Islet precursor cell (in vitro differentiated cells): ENCODE data around the gene KCNT1.

ENCODE experiments used
- DNase-seq: peaks from one replicate; pipeline ENCODE4 v3.0.0-alpha.2; 2018

KCNT1 gene

GRCh38 chr9:135804581-135805421 lies 102.8 kb downstream of the KCNT1 start:
- DNase-seq: no peak

- DNase-seq: no peak
These were observed 103.5 kb downstream of the KCNT1 start for GRCh38 chr9:135805422-135806022.

DNA sequence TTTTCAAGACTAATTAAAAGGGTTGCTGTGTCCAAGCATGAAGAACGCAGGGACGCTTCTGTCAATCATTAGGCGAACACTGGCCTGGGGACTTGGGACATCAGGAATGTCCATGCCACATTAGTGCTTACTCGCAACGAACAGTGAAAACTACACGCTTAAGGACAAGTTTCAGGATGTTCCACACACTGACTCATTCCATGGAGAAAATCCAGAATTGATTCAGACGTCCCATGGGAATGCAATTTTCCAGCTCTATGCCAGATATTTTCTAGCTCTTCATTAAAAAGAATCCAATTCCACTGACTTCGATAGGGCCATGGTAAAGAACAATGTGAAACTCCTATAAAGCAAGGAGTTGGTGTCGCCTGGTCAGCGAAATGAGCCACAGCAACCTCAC lies 107.2 kb downstream of the KCNT1 start:
- no peak for DNase-seq

DNA sequence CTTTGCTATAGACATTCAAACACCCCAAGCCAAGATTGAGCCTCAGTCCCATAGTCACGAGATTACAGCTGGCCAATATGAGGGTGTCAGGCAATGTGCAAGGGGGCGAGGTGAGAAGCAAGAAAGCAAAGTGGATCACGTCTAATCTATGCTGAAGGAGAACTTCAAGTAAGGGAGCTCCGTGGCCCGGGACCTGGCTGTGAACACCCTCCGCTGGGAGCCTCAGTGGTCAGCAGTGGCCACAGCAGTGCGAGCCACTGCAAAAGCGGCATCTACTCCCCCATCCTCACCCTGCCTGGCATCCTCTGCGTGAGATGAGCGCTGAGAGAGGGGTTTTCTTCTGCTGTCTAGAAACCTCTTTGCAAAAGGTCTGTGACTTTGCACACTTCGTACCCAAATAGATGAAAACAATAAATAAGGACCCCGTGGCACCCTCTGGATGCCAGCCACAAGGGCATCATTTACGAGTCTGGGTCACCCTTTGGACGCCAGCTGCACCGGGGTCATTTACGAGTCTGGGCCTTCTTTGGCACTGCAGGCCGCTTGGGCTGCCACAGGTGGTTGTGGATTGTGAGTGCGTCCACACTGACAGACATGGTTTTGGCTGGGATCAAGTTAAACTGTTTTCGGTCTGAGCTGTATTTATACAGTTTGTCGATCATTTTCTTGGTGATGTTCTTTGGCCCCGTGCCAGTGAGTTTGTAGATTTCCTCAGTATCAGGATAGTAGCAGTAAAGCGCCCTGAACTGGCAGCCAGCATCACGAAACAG lies 109.0 kb downstream of the KCNT1 start:
- no peak for DNase-seq

- no peak for DNase-seq
These were observed 109.8 kb downstream of the KCNT1 start for GRCh38 chr9:135811801-135812200.

GRCh38 chr9:135812961-135813360 lies 111.0 kb downstream of the KCNT1 start:
- no peak for DNase-seq

- peak; percentile 45 for DNase-seq
These were observed 111.8 kb downstream of the KCNT1 start for GRCh38 chr9:135813671-135814290.

GRCh38 chr9:135814421-135815095 lies 112.6 kb downstream of the KCNT1 start:
- no peak for DNase-seq

- no peak for DNase-seq
These were observed 113.4 kb downstream of the KCNT1 start for GRCh38 chr9:135815413-135815812.

DNA sequence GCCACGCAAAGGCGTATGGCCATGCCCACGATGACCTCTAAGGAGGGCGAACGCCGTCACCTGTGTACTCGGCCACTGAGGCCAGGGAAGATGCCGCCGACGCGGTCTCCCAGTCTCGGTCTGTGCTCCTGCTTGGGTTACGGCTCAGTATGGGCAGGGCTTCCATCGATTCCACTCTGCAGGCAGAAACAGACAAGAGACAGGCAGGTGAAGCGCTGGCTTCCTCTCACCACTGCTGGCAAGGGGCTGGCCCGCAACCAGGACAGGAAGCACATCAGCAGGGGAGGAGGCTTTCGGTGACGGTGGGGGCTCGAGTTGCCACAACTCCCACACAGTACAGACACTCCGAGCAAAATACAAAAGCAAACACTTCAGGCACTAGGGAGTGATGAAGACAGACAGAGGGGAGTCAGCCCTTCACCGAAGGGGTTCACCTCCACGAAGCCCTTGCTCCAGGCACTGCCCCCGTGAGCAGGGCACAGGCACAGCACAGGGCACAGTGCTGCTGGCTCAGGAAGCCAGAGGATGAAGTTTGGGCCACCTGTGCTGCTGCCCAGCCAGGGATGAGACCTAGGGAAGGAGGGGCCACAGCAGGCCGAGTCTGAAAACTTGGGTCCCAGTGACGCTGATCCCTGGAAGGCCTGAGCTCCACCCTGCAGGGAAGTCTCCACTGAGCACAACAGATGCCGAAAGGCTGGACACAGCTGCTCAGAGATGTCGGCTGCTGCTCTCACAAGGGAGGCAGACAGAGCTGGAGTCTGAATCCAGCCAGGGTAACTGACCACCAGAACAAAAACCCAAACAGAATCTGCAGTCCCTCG lies 114.1 kb downstream of the KCNT1 start:
- DNase-seq: no peak

DNA sequence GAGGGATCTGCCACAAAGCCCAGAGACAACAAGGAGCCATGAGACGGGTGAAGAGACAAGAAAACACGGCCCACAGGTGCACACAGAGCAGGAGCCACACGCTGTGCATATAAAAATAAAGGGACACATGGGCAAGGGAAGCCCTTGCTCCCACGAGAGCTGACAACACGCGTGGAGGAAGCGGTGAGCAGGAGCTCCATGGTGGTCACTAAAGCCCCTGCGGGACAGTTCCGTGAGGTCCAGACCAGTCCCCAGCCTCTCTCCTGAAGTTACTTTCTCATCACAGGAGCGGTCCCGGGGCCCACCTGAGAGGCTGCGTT lies 114.6 kb downstream of the KCNT1 start:
- peak; percentile 47 for DNase-seq

- no peak for DNase-seq
These were observed 116.1 kb downstream of the KCNT1 start for GRCh38 chr9:135817951-135818717.

DNA sequence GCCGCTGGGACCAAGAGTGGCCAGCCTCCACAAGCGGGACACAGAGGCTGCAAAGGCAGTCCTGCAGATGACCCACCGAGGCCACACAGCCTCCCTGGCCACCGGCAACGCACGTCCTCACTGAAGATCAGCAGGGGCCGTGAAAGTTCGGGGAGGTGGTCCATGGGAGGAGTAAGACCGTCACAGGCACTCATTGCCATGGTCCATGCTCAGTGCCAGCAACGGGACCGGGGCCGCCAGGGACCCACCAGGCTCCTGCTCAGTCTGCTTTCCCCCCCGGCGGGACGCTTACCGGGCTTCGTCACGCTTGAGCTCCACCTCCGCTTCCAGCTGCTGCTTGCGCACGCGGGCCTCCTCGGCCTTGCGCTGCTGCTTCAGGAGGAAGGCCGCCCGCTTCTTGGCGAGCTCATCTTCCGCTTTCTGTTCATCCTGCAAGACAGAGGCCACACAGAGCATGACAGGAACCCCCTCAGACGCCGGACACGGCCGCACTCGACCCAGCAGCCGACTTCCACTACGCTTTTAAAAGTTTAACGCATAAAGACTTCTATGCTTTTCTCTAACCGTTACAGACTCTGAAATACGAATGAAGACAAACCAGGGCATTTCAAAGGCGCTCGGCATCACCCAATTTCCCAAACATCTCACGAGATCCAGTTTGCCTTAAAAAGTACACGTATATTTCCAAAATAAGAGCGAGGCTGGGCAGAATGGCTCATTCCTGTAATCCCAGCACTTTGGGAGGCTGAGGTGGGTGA lies 116.9 kb downstream of the KCNT1 start:
- DNase-seq: peak; percentile 44

DNA sequence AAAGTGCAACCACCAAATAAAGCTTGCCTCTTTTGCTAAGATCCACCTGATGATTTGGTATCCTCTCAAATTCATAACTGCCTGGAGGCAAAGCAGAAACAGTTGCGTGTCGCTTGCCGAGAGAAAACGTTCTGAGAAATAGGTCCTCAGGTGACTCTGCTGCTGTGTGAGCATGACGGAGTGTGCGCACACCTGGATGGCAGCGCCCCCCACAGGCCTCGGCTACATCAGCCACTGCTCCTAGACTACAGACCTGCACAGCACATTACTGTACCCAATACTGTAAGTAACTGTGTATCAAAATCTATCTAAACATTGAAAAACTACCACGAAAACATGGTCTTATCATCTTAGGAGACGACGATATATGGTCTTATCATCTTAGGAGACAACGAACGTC lies 117.9 kb downstream of the KCNT1 start:
- peak; percentile 35 for DNase-seq

GRCh38 chr9:135820661-135821060 lies 118.7 kb downstream of the KCNT1 start:
- DNase-seq: no peak

- no peak for DNase-seq
These were observed 119.1 kb downstream of the KCNT1 start for GRCh38 chr9:135821116-135821515.

GRCh38 chr9:135821733-135822373 lies 119.9 kb downstream of the KCNT1 start:
- no peak for DNase-seq

GRCh38 chr9:135822374-135822755 lies 120.4 kb downstream of the KCNT1 start:
- no peak for DNase-seq

- DNase-seq: no peak
These were observed 121.1 kb downstream of the KCNT1 start for GRCh38 chr9:135823036-135823435.
